ENCODE measurements around the gene SEMA7A.
A peak's percentile ranks its signal among the peaks of the same experiment; 100 is the strongest.

The SEMA7A gene

DNA sequence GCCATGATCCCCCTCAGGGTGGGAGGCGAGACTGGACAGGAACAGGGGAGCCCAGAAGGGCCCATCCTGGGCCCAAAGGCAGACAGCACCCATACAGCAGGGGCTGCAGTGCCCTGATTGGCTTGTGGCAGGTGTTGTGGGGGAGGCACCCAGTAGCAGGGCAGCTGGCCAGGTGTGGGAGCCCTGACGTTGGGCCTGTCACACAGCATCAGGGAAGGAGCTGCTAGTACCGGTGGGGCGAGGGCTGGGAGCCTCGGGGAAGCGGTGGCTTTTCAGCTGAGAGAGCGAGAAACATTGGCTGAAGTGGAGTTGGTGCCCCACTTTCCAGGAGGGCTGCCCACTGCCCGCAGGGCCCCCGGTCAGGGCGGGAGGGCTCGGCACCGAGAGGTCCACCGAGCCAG is 46.6 kb downstream of the SEMA7A start:
- no peak for DNase-seq (ENCODE audit: low read depth in 3 of 3)

GRCh38 chr15:74386496-74387140 is 47.1 kb downstream of the SEMA7A start:
- no peak for DNase-seq (ENCODE audit: low read depth in 3 of 3)

- DNase-seq (ENCODE audit: low read depth in 3 of 3) = no peak
These were observed 48.0 kb downstream of the SEMA7A start for GRCh38 chr15:74385733-74386132.

DNA sequence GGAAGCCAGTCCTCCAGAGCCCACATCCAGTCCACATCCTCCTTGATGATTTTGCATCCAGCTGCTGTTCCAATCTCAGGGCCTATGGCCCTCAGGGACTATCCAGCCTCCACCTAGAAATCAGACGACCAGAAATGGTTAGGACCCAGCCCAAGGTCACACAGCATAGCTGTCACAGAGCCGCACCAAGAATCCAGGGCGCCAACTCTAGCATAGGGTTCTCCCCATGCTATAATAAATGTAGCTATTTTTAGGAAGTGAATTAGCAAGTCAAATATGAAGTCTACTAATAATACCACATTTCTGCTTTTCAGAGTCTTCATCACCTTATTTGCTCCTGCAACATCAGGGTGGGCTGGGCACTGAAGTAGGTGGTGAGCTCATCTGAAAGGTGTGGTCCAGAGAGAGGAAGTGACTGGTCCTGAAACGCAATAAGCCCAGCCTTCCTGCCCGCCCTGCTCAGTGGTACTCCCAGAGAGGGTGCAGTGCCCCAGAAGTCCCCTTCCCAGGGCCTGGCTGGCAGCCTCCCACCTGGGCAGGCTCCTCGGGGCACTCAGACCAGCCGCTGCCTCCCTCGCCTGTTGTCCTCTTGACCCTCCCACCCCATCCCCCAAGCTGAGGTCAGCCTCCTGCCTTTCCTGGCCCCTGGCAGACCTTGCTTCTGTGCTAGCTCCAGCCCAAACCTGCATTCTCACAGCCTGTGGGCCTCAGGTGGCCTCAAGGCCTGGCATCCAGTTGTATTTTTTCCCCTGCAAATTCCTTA is 48.7 kb downstream of the SEMA7A start:
- peak in 1 of 3 experiments; percentile 67 for DNase-seq (ENCODE audit: low read depth in 3 of 3)

DNA sequence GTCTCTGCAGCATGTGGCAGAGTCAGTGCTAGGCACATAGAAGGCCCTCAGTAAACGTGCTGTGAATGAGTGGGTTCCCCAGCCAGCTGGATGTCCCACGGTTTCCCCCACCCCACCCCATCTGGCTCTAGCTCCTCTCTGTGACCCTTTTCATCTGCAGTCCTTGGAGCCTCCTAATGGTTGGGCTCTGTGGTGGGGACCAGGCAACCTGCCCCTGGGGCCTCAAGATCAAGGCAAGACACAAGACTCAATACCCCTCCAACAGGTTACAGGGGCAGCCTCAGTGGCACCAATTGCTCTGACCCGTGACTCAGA is 49.2 kb downstream of the SEMA7A start:
- DNase-seq (ENCODE audit: low read depth in 3 of 3) = no peak

DNA sequence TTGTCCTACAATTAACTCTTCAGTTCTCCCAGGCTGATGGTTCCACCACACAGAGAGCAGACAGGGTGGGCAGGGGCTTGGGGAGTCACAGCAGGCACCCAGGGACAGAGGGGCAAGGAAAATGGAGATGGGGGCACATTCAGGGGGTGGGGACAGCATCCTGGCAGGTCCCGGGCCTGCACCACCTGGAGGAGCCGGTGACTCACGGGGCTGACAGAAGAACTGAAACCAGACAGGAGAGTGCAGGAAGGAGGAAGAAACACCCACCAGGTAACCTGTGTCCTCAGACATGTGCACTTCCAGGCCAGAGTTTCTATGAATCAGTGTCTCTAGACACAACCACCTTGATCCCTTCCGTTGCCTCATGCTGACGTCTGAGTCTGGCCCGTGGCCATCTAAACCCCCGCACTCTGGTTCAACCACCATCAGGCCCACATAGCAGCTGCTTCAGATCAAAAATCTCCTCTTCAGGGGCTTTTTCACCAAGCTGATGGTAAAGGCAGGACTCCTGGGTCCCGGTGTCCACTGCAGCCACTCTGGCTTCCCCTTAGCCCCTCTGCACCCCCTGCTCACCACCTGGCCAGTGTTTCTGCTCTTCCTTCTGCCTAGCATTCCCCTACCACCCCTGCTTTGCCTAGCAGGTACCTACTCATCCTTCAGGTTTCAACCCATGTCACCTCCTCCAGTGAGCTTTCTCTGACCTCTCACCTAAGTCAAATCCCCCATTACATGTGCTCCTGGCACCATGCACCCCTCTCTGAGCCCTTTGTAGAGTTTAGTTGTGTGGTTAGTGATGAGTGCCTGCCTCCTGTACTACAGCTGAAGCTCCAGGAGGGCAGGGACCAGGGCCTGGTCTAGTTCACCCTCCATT is 49.8 kb downstream of the SEMA7A start:
- DNase-seq (ENCODE audit: low read depth in 3 of 3) = peak in 2 of 3 experiments; percentile 49 to 85

DNA sequence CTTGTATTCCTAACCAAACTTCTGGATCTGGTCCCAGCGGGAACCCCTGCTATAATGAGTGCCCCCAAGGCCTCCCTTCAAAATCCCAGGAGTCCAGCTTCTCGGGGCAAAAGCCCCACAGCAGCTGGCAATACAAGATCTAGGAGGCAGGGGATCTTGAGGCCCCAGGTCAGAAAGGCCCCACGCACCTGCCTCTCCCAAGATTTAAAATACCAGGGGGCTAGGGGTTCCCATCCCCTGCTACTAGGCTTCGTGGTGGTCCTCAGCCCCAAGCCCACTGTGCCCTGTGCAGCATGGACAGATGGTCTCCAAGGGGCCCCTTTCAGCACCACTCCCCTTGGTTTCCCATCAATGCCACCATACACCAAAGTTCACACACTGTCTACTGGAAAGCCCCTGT is 50.5 kb downstream of the SEMA7A start:
- no peak for DNase-seq (ENCODE audit: low read depth in 3 of 3)

GRCh38 chr15:74382004-74382816 is 51.5 kb downstream of the SEMA7A start:
- peak in 2 of 3 experiments; percentile 62 to 78 for DNase-seq (ENCODE audit: low read depth in 3 of 3)

- DNase-seq (ENCODE audit: low read depth in 3 of 3) = no peak
These were observed 52.3 kb downstream of the SEMA7A start for GRCh38 chr15:74381481-74381880.

GRCh38 chr15:74381190-74381453 is 52.6 kb downstream of the SEMA7A start:
- DNase-seq (ENCODE audit: low read depth in 3 of 3) = no peak

DNA sequence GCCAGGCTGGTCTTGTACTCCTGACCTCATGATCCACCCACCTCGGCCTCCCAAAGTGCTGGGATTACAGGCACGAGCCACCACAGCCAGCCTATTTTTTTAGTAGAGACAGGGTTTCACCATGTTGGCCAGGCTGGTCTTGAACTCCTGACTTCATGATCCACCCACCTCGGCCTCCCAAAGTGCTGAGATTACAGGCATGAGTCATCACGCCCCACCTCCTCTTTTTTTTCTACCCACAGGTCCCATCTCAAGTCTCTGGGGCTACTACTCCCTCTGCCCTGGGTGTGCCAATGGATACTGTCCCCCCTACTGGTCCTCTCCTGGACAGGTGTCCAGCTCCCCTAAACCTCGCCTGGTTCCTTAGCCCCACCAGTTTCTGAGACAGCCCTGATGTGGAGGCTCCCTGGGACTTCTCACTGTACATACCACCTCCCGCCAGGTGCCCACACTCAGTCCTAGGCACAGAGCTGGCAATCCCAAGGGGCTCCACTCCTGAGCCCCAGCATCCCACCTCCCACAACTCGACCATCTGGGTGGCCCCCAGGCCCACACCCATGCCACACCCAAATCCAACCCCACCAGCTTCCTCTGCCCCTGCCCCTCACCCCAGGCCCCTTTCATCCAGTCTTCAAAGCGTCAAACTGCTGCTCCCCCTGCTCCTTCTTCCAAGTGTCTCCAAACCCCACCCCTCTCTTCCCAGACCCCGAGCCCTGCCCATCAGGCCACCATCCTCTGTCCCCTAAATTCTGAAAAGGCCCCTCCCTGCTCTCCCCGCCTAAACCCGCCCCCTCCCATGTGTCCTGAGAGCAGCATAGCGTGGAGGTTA is 53.2 kb downstream of the SEMA7A start:
- DNase-seq (ENCODE audit: low read depth in 3 of 3) = no peak

DNA sequence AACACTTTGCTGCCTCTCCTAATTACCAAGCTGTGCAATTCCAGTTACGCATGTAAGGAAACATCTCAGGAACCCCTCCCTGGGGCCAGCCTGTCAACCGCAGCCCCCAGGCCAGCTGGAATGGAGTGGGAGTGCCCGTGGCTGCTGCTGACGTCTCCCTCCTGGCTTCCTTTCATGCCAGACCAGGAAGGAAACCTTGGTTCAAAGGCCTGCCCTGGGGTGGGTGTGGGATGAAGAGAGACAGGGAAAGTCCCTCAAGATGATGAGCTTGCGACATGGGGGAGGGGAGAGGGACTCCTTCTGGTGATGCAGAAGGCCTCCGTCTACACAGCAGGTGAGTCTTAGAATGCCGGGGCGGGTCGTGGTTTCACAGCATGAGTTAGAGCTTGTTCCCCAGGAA is 54.9 kb downstream of the SEMA7A start:
- peak; percentile 62 to 81 (median 71) for DNase-seq (ENCODE audit: low read depth in 3 of 3)

DNA sequence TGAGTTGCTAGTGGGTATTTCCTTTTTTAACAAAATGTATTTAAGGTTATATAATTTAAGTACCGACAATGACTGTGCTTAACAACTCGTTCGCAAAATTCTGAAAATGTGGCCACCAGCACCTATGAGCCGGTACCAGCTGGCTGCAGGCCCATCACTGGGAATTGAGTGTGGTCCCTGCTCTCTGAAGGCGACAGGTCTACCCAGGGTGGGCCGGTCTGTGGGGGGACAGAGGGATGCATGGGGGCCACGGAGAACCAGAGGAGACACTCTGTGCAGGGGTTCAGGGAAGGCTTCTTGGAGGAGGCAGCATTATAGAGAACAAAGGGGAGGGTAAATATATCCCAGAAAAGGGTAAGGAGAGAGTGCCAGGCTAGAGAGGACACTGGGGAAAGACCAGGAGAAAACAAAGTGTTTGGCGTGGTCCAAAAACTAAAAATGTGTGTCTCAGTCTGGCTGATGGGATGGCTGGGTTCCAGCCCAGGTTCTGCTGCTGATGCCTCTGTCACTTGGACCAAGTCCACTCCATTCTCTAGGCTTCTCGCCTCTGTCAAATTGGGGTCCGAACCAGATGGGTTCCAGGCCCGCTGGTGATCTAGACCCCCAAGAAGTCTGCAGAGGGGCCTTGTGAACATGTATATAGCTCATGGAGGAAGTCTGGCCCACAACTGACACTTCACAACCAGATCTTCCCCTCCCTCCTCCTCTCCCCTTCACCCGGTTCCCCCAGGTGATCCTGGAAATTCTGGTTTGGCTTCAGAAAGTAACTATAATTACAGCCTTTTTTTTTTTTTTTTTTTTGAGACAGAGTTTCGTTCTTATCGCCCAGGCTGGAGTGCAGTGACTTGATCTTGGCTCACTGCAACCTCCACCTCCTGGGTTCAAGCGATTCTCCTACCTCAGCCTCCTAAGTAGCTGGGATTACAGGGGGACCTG is 55.7 kb downstream of the SEMA7A start:
- DNase-seq (ENCODE audit: low read depth in 3 of 3) = no peak

DNA sequence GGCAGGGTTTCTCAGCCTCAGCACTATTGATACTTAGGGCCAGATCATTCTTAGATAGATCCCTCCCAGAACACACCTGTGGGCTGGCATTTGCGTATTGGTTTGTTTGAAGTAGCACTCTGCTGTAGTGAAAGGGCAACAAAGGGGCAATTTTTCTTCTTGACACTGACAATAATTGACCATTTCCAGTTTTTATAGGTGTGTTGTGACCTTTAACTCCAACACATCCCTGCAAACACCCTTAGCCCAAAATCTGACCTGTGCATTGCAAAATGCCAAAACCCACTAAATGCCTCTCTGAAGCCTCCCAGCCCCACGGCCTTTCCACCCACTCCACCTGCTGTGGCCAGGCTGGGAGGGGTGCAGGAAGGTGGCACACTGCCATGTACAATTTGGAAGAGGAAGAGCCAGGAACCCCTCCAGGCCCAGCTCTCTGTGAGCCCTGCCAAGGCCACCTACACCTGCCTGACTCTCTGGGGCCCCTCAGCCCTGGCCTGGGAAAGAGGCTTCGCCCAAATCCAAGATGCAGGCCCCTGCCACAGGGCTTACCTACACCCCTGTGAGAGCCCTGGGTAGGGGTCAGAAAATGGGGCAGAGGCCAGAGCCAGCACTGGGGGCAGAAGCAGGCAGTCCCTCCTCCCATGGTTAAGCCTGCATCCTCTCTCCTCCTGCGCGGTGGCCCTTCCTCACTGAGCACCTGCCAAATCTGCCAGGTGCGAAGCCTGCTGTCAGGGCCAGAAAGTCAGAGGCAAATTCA is 56.8 kb downstream of the SEMA7A start:
- no peak for DNase-seq (ENCODE audit: low read depth in 3 of 3)

DNA sequence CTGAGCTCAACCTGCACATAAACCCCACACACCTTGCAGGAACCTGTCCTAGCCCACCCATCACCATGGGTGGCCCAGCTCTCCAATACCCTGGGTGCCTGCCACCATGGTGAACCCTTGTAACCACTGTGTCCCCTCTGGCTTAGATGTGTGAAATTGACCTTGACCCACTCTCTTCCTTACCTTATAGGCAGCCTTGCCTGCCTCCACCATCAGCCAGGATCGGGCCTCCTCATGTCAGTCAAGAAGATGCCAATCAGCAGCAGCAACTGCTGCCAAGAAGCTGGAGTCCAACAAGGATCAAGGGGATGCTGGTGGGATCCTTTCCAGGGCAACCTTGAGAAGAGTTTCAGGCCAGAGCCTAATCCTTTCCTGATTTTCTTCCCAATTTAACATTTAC is 57.5 kb downstream of the SEMA7A start:
- DNase-seq (ENCODE audit: low read depth in 3 of 3) = no peak

DNA sequence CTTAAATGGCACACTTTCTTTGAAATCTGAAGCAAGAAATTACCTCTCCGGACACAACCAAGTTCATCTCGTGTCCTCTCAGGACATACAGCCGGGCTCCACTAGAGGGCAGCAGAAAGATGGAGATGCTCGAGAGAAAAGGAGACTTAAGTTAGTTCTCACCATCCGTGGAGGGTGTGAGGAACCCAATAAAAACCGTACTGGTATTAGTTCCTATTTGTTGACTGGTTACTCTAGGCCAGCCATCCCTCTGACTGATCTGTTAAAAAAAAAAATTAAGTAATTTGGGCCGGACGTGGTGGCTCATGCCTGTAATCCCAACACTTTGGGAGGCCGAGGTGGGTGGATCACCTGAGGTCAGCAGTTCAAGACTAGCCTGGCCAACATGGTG is 58.5 kb downstream of the SEMA7A start:
- peak; percentile 69 to 85 (median 81) for DNase-seq (ENCODE audit: low read depth in 3 of 3)

- DNase-seq (ENCODE audit: low read depth in 3 of 3) = no peak
These were observed 59.0 kb downstream of the SEMA7A start for GRCh38 chr15:74374648-74375302.

DNA sequence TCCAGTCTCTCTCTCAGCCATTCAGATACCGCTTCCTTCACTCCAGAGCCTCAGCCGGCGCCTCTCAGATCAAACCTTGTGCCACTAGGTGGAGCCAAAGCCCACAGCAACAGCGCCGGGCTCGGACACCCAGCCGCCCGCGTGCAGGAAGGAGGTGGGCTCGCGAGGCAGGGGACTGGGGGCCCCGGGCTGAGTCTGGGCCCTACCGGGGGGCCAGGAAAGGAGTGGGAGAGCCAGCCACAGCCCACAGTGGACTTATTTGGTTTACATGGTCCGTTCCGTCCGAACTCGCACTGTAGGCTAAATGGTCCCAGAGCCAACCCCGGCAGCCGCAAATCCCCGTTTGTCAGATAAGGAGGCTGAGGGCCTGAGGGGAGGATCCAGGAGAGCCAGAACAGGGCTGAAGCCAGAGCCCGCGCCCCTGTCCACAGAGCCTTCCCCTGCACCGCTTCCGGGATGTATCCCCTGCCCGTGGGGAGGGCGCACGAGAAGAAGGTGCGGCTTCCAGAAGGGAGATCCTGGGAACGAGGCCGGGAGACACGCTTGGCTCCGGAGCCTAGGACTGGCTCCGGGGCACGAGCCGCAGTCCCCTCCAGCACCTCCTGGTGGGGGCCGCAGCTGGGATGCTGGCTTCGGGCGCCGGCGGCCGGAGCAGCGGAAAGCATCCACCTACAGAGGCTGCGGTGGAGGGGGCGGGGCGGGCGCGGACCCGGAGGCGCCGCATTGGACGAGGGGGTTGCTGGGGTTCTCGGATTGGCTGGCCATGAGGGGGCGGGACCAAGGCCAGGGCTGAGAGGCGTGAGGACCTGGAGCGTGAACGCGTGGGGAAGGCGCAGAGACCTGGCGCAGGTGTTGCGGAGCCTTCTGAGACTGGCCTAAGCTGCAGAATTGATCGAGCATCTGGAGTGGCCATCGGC is 59.8 kb downstream of the SEMA7A start:
- DNase-seq (ENCODE audit: low read depth in 3 of 3) = peak; percentile 89 to 97 (median 91)

All from stimulated activated CD4-positive, alpha-beta T cell treated with anti-CD3 and anti-CD28 coated beads, TNF-alpha, amount 100 ng/mL, for 24 hours (primary cell).